K562 (cell line): ENCODE data around the gene POLD2. TPM values are rescaled to one million over a fixed set of nuclear protein-coding genes. Genes with fewer than 3 reads are reported as not detected.

ENCODE experiments used
- ATF4 ChIP-seq: fragments of 450-650 bp; formaldehyde crosslinking; IDR thresholded peaks from 2 replicates; pipeline ENCODE4 v1.4.0; 2022; ENCODE audit warnings: mild to moderate bottlenecking, moderate library complexity
- CHD4 ChIP-seq: fragments of 200-600 bp; sonication (generic); IDR thresholded peaks from 3 replicates; pipeline ENCODE4 v1.6.1; 2012; ENCODE audit warnings: low read depth, mild to moderate bottlenecking, mixed read lengths, low read length, inconsistent platforms; ENCODE audit not compliant: insufficient read depth, insufficient replicate concordance, poor library complexity, severe bottlenecking
- DPF2 ChIP-seq: fragments of 450-650 bp; IDR thresholded peaks from 2 replicates; pipeline ENCODE4 v1.6.1; 2016
- SMC3 ChIP-seq: conservative IDR thresholded peaks from 2 replicates; pipeline ENCODE4 v1.6.1; 2011; ENCODE audit warnings: low read depth, low read length, improper control_type of control experiment; ENCODE audit not compliant: insufficient read depth
- SPI1 ChIP-seq: IDR thresholded peaks from 2 replicates; pipeline ENCODE4 v1.6.1; 2011; ENCODE audit warnings: low read depth, low read length, control low read depth, borderline replicate concordance
- USF1 ChIP-seq: sonication (generic); formaldehyde crosslinking; IDR thresholded peaks from 2 replicates; pipeline ENCODE4 v1.9.0; 2022; ENCODE audit warnings: mild to moderate bottlenecking, missing genetic modification reagents
- ZFX ChIP-seq: sonication (generic); formaldehyde crosslinking; IDR thresholded peaks from 2 replicates; pipeline ENCODE4 v1.8.0; 2022; ENCODE audit warnings: mild to moderate bottlenecking, missing genetic modification reagents, moderate library complexity
- polyA plus RNA-seq, 8 experiments: library from polyadenylated mRNA; depleted of rRNA in 4 of 8; stranded (reverse) in 5 of 8; unstranded in 3 of 8; fragments of >200 nt; fragmentation: Nextera tagmentation in 2 of 8; fragmentation: Illumina TruSeq in 1 of 8; extraction: Ambion mirVana in 2 of 8; extraction: Trizol in 1 of 8; gene quantifications; 2 replicates each; pipeline versions ENCODE4 v1.2.1 to v1.2.3, GENCODE V29; 2011 to 2014; ENCODE audit warnings: inconsistent platforms in 1 of 8, missing spikeins in 1 of 8
- total RNA-seq, 7 experiments: library from RNA; depleted of rRNA in 6 of 7; stranded (reverse); fragments of >200 nt in 6 of 7; fragmentation: Illumina TruSeq in 2 of 7; extraction: Trizol in 2 of 7; gene quantifications; 2 replicates each; pipeline versions ENCODE4 v1.2.1 to v1.2.3, GENCODE V29; 2011 to 2021; ENCODE audit warnings: low replicate concordance in 1 of 7

Gene POLD2
- total and polyA plus RNA-seq, 9 of the 15 experiments (the other 6 are each of a cell fraction or from before 2014, with no cell fraction given), result 29.7 to 259 (median 225) TPM

GRCh38 chr7:44073664-44074348 lies 49.5 kb downstream of the POLD2 start (continued):
- TF ChIP-seq DPF2, result no peak
- TF ChIP-seq SMC3, result no peak
- TF ChIP-seq ZFX, result peak; percentile 21; the same call in 1 of the 2 replicates
- TF ChIP-seq SPI1, result peak; percentile 57; the same call in 1 of the 2 replicates
- 0 out of 2 replicates have a peak, but pooled peaks have one; percentile 15 for TF ChIP-seq USF1
- TF ChIP-seq ATF4 (CRISPR knock-in tag), result no peak
- no peak for TF ChIP-seq CHD4
